Subcutaneous preadipocyte (primary cell): ENCODE results near the gene DGKA. TPM values are rescaled to one million over a fixed set of nuclear protein-coding genes. Genes with fewer than 3 reads are reported as not detected.

ENCODE experiments used
- total RNA-seq: library from RNA; depleted of rRNA; stranded (reverse); fragments of >200 nt; gene quantifications from 2 replicates; pipeline ENCODE4 v1.2.3, GENCODE V29; 2012

The DGKA gene
- total RNA-seq: 39.3 and 42.8 TPM in 2 replicates

DNA sequence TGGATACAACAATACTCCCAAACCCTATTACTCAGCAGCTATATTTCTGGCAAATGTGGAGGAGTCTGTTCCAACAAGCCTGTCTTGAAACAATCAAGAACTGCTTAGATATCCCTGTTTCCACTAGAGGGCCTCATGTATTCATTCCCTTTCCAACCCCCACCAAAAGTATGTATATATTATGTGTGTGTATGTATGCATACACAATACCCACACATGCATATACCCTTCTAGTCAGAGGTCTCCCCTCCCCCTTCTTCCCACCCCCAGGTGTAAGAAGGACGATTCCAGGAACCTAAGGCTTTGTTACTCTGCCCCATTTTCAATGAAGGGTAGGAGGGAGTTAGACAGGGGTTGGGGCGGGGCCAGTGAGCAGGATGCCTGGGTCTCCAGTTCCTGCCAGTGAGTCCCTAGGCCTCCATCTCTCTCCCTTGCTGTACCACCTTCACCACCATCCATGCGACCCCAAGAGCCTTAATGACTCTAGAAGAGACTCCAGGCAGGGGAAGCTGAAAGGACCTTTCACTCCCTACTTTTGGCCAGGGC is at the start of gene DGKA:
Gene DGKA (plus strand): TSS at position 392 of the 546 bp plus-strand sequence. CDS start 5,342 bp downstream, outside the sequence.

DNA sequence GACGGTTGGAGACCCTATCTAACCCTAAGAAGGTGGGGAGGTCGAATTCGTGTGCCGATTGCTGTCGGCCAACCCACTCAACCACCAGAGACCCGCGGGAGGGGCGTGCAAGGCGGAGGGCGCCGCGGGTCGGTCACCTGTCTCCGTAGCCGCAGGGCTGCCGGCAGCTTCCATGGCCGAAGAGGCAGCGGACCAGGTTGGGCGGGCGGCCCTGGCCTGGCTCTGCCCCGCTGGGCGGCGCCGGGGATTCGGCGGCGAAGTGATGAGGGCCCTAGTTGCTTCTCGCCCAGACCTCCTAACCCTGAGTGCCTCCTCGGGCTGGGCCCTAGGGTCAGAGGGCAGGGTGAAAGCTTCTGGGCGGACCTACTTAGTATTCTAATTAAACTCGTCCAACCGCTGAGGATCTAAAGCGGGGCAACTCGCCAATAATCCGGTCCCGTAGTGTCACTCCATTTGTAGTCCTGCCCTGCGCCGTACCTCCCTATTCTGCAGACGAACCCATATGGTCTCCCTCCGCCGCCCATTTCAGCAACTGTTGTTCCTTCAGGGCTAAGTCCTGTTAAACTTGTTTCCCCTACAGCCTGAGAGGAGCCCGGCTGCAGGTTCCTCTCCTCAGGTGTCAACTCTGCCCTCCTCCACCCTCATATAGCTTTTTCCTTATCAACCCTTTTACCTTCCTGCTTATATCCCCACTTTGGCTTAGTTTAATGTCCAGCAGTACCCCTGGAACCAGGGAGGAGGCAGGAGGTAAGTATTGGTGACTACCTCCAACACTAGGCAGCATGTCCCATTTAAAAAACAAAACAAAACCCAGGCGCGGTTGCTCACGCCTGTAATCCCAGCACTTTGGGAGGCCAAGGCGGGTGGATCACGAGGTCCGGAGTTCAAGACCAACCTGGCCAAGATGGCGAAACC is 3.1 kb upstream of the DGKA start, which contains the start of gene PYM1:
Gene PYM1 (minus strand): TSS at position 307 of the 915 bp plus-strand sequence. CDS start 133 bp downstream, at position 174.

DNA sequence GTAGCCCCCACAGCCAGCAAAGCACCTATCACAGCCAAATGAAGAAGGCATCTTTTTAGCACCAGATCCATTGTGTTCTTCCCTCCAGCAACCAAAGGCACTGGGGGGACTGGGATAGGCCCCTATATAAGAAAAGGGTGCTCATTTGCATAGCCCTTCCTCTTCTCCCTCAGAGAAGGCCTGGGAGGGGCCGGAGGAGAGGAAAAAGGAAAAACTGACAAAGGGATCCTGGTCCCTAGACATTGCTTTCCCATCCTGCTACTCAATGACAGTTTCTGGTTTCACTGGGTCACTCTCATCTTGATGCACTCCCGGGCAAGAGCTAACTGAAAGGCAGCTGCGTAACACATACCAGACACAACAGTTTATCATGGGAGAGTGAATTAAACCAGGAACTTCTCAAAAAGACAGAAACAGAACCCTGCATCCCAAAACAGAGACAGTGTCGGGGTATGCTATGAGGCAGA is 35.0 kb downstream of the DGKA start, which contains the start of gene PMEL:
Gene PMEL (minus strand): TSS at position 102 of the 467 bp plus-strand sequence. CDS start 31 bp downstream, at position 71.

DNA sequence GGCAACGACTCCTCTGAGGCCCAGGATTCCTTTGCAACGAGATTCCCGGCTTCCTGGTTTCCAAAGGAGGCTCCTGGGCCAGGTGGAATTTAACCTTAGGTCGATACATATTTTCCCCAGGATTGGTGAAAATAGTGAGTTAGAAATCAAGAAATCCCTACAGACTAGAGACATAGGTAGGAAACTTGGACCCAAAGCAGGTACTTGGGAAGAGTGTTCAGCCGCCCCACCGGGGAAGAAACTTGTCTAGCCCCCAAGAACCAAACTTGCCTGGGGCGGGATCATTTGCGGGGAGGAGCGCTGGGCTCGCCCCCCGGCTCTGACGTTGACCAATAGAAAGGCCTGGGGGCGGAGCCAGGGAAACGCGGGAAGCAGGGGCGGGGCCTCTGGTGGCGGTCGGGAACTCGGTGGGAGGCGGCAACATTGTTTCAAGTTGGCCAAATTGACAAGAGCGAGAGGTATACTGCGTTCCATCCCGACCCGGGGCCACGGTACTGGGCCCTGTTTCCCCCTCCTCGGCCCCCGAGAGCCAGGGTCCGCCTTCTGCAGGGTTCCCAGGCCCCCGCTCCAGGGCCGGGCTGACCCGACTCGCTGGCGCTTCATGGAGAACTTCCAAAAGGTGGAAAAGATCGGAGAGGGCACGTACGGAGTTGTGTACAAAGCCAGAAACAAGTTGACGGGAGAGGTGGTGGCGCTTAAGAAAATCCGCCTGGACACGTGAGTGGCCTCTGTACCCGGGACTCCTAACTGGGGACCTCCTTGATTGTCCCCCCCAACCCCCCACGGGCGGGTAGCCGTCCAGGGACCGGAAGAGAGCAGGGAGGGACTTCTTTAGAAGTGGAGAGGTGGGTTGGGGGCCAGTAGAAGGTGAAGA is 35.7 kb downstream of the DGKA start, which contains the start of gene CDK2:
Gene CDK2 (plus strand): TSS at position 423 of the 874 bp plus-strand sequence. CDS start 179 bp downstream, at position 602.

DNA sequence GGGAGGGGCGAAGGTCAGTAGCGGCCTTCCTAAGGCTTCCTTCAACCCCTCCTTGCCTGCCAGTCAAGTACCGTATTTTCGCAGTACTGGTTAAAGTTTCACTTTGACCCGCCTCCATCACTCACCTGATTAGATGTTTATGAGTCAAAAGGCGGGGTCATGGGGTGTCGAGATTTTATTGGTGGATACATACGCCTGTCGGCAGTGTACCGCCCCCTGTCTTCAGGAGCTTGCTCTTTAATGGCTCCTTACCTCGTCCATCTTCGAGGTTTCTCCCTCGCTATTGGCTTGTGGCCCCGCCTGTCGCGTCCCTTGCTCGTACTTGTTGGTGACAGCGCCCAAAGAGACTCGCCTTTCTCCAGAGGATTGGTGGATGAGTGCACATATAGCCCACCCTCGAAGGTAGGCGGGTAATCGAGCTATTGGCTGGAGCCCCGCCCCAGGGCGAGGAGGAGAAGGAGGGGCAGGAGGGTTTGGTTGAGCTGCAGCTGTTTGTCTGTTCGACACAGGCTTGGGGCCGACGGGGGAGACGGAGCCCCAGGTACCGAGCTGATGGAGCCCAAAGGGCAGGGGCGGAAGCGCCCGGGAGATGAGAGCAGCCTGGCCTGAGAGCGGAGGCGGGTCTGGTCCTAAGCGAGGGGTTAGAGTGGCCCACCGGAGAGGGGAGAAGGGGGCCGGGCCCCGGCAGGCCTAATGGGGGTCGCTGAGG is 42.8 kb downstream of the DGKA start, which contains the start of gene RAB5B:
Gene RAB5B (plus strand): TSS at position 480 of the 709 bp plus-strand sequence. CDS start 12,883 bp downstream, outside the sequence.

DNA sequence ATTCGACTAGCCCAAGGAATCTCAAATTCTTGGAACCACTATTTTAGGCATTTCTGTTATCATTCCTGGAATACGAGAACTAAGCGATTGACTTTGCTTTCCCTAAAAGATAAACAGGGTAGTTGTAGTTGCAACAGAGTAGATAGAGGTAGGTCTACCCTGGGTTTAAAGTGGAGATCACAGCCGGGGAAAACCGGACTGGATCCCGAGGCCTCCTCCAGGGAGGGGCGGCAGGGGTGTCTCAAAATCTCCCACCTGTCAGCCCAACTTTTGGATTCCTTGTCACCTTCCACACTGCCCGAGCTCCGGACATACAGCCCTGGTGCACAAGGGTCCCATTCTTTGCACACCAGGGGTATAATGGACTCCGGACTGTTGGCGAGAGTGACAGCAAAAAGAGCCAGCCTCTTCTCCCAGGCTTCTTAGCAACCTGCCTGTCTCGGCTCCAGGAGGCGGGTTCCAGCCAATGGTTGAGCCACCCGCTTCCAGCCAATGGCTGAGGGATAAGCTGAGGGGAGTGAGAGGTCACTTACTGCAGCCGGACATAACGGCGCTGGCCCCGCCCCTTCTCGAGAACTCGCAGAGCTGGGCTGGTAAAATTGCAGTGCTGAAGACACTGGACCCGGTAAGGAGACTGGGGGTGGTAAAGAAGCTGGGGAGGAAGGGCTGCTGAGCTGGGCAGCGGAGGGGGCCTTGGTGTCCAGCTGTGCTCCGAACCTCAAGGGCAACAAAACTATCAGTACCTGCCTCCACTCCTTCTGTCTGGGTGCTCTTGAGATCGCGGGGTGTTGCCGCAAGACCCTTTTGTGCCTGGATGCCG is 66.0 kb downstream of the DGKA start, which contains the start of gene SUOX:
Gene SUOX (plus strand): TSS at position 562 of the 820 bp plus-strand sequence. CDS start 4,946 bp downstream, outside the sequence.

Other genes starting within 250 kb of the DGKA start
- gene ITGA7, start 223.3 kb upstream of the DGKA start, total RNA-seq: 15.2 and 18.7 TPM in 2 replicates
- 33.8 and 54.0 TPM in 2 replicates for gene BLOC1S1, start 215.1 kb upstream of the DGKA start, total RNA-seq
- gene RDH5, start 210.8 kb upstream of the DGKA start, total RNA-seq: 59.2 and 70.6 TPM in 2 replicates
- 1,437 and 2,220 TPM in 2 replicates for gene CD63, start 202.2 kb upstream of the DGKA start, total RNA-seq
- 4.0 and 7.0 TPM in 2 replicates for gene GDF11, start 188.0 kb upstream of the DGKA start, total RNA-seq
- gene SARNP, start 113.4 kb upstream of the DGKA start, total RNA-seq: 65.5 and 79.0 TPM in 2 replicates
- gene ORMDL2, start 113.1 kb upstream of the DGKA start, total RNA-seq: 14.3 and 15.6 TPM in 2 replicates
- gene DNAJC14, start 101.6 kb upstream of the DGKA start, total RNA-seq: 32.3 and 42.4 TPM in 2 replicates
- gene MMP19, start 88.2 kb upstream of the DGKA start, total RNA-seq: 9.2 and 9.9 TPM in 2 replicates
- gene PYM1, start 3.3 kb upstream of the DGKA start, total RNA-seq: 36.4 TPM in 2 replicates
- 0.78 and 1.5 TPM in 2 replicates for gene PMEL, start 34.9 kb downstream of the DGKA start, total RNA-seq
- gene CDK2, start 35.7 kb downstream of the DGKA start, total RNA-seq: 19.1 and 45.5 TPM in 2 replicates
- gene RAB5B, start 42.9 kb downstream of the DGKA start, total RNA-seq: 51.1 and 62.6 TPM in 2 replicates
- 8.5 and 13.3 TPM in 2 replicates for gene SUOX, start 66.1 kb downstream of the DGKA start, total RNA-seq
- 0.37 and 1.2 TPM in 2 replicates for gene IKZF4, start 89.9 kb downstream of the DGKA start, total RNA-seq
- 188 and 387 TPM in 2 replicates for gene RPS26, start 110.8 kb downstream of the DGKA start, total RNA-seq
- under 0.01 TPM in 2 replicates for gene ERBB3, start 149.0 kb downstream of the DGKA start, total RNA-seq
- 213 and 255 TPM in 2 replicates for gene PA2G4, start 173.4 kb downstream of the DGKA start, total RNA-seq
- gene RPL41, start 185.5 kb downstream of the DGKA start, total RNA-seq: 1,499 and 3,572 TPM in 2 replicates
- gene ZC3H10, start 187.1 kb downstream of the DGKA start, total RNA-seq: 6.6 and 8.2 TPM in 2 replicates
- 159 and 170 TPM in 2 replicates for gene ESYT1, start 197.1 kb downstream of the DGKA start, total RNA-seq
- gene MYL6B, start 221.4 kb downstream of the DGKA start, total RNA-seq: 38.5 and 41.5 TPM in 2 replicates
- gene MYL6, start 227.2 kb downstream of the DGKA start, total RNA-seq: 682 and 1,116 TPM in 2 replicates